ENCODE results near the gene CEACAM19. TPM values are rescaled to one million over a fixed set of nuclear protein-coding genes. Genes with fewer than 3 reads are reported as not detected.

The CEACAM19 gene
- total and polyA plus RNA-seq, 2 of the 8 experiments (the other 6 are each of a cell fraction or from before 2014, with no cell fraction given), result 3.1 to 3.4 TPM

GRCh38 chr19:44719262-44719701 lies 48.0 kb downstream of the CEACAM19 start (continued):
- TF ChIP-seq CHD7 (IDR thresholded peaks at IDR 0.05; ENCODE audit: insufficient replicate concordance, low read length) (no peak), POU5F1 (IDR thresholded peaks at IDR 0.05; ENCODE audit: low read depth, low read length) (no peak), USF2 (IDR thresholded peaks at IDR 0.05; ENCODE audit: low read length) (no peak), CBX5 (IDR thresholded peaks at IDR 0.05; ENCODE audit: low read depth, low read length) (no peak), EP300 (IDR thresholded peaks at IDR 0.05; ENCODE audit: borderline replicate concordance in 1 of 2, low read depth in 2 of 2, low read length in 2 of 2) (no peak), CTBP2 (IDR thresholded peaks at IDR 0.05; ENCODE audit: borderline replicate concordance, insufficient read depth, insufficient read length, low read length) (no peak), CHD2 (IDR thresholded peaks at IDR 0.05; ENCODE audit: low read length) (no peak), GABPA (IDR thresholded peaks at IDR 0.05; ENCODE audit: borderline replicate concordance, insufficient read depth, low read length) (no peak), SRF (IDR thresholded peaks at IDR 0.05; ENCODE audit: low read depth, low read length) (no peak), KDM5A (IDR thresholded peaks at IDR 0.05; ENCODE audit: low read length) (no peak)
